ENCODE data around the gene ZNF366.

The ZNF366 gene

GRCh38 chr5:72478276-72478675 is 28.9 kb downstream of the ZNF366 start:
- H3K79me2 ChIP-seq (ENCODE audit: control insufficient read depth, insufficient read depth, low read length): no peaks in the 10 kb centered on the region

GRCh38 chr5:72477644-72478043 is 29.6 kb downstream of the ZNF366 start:
- Histone ChIP-seq H3K4me1 (ENCODE audit: control insufficient read depth, low read depth, low read length) (no peaks in the 10 kb centered on the region), H3K27ac (ENCODE audit: low read depth, low read length) (no peak overlapping the region), H3K9ac (ENCODE audit: low read length) (no peak overlapping the region), H2BK120ac (ENCODE audit: low read depth, low read length) (no peak overlapping the region), H3K27me3 (ENCODE audit: insufficient read depth, low read length, poor library complexity) (no peaks in the 10 kb centered on the region), H4K8ac (ENCODE audit: low read depth, low read length) (no peak overlapping the region), H3K56ac (ENCODE audit: low read length) (no peak overlapping the region), H2AK5ac (ENCODE audit: low read length) (no peak overlapping the region), H3K36me3 (ENCODE audit: control insufficient read depth, insufficient read depth, low read length) (no peaks in the 10 kb centered on the region), H2BK15ac (replicated peaks; ENCODE audit: low read depth) (no peak overlapping the region), H3K4ac (ENCODE audit: low read depth, low read length) (no peak overlapping the region), H3K79me1 (ENCODE audit: low read length) (no peaks in the 10 kb centered on the region), H3K18ac (ENCODE audit: low read length) (no peak overlapping the region), H3K4me3 (ENCODE audit: low read length) (no peak overlapping the region), H3K23ac (ENCODE audit: low read length) (no peak overlapping the region), H3K79me2 (ENCODE audit: control insufficient read depth, insufficient read depth, low read length) (no peaks in the 10 kb centered on the region), H3K4me2 (ENCODE audit: low read length) (no peak overlapping the region), H2BK5ac (ENCODE audit: low read length) (no peak overlapping the region), H4K5ac (ENCODE audit: low read length) (no peak overlapping the region)
- no CpG with 5 or more reads among the region's 4 CpGs for WGBS (ENCODE audit: extremely low coverage, insufficient coverage, low lambda C conversion rate)
- no peak for DNase-seq

More at GRCh38 chr5:72478276-72478675, 28.9 kb downstream of the ZNF366 start:
- no peak overlapping the region for H4K5ac ChIP-seq (ENCODE audit: low read length)
- no peak overlapping the region for H4K8ac ChIP-seq (ENCODE audit: low read depth, low read length)
- H3K27ac ChIP-seq (ENCODE audit: low read depth, low read length): no peak overlapping the region
- H3K9ac ChIP-seq (ENCODE audit: low read length): no peak overlapping the region
- H2BK15ac ChIP-seq (replicated peaks; ENCODE audit: low read depth): no peak overlapping the region
- H3K36me3 ChIP-seq (ENCODE audit: control insufficient read depth, insufficient read depth, low read length): no peaks in the 10 kb centered on the region
- H3K27me3 ChIP-seq (ENCODE audit: insufficient read depth, low read length, poor library complexity): no peaks in the 10 kb centered on the region
- no peak overlapping the region for H3K4ac ChIP-seq (ENCODE audit: low read depth, low read length)
- H3K4me1 ChIP-seq (ENCODE audit: control insufficient read depth, low read depth, low read length): no peaks in the 10 kb centered on the region
- DNase-seq: no peak
- no peak overlapping the region for H3K56ac ChIP-seq (ENCODE audit: low read length)
- H3K79me1 ChIP-seq (ENCODE audit: low read length): no peaks in the 10 kb centered on the region
- no peak overlapping the region for H2BK5ac ChIP-seq (ENCODE audit: low read length)
- no peak overlapping the region for H3K4me2 ChIP-seq (ENCODE audit: low read length)
- H2AK5ac ChIP-seq (ENCODE audit: low read length): no peak overlapping the region
- no peak overlapping the region for H2BK120ac ChIP-seq (ENCODE audit: low read depth, low read length)
- no peak overlapping the region for H3K4me3 ChIP-seq (ENCODE audit: low read length)
- H3K18ac ChIP-seq (ENCODE audit: low read length): no peak overlapping the region
- no peak overlapping the region for H3K23ac ChIP-seq (ENCODE audit: low read length)

GRCh38 chr5:72477176-72477575 is 30.0 kb downstream of the ZNF366 start:
- no peak overlapping the region for H2BK15ac ChIP-seq (replicated peaks; ENCODE audit: low read depth)
- H3K36me3 ChIP-seq (ENCODE audit: control insufficient read depth, insufficient read depth, low read length): no peaks in the 10 kb centered on the region
- no peak overlapping the region for H2BK5ac ChIP-seq (ENCODE audit: low read length)
- no peak overlapping the region for H3K56ac ChIP-seq (ENCODE audit: low read length)
- H3K4me3 ChIP-seq (ENCODE audit: low read length): no peak overlapping the region
- no peak overlapping the region for H3K23ac ChIP-seq (ENCODE audit: low read length)
- H3K79me2 ChIP-seq (ENCODE audit: control insufficient read depth, insufficient read depth, low read length): no peaks in the 10 kb centered on the region
- H3K9ac ChIP-seq (ENCODE audit: low read length): no peak overlapping the region
- no peak overlapping the region for H4K8ac ChIP-seq (ENCODE audit: low read depth, low read length)
- H3K4ac ChIP-seq (ENCODE audit: low read depth, low read length): no peak overlapping the region
- no peaks in the 10 kb centered on the region for H3K27me3 ChIP-seq (ENCODE audit: insufficient read depth, low read length, poor library complexity)
- no peak overlapping the region for H4K5ac ChIP-seq (ENCODE audit: low read length)
- no peak for DNase-seq
- WGBS (ENCODE audit: extremely low coverage, insufficient coverage, low lambda C conversion rate): no CpG with 5 or more reads among the region's 1 CpG
- no peak overlapping the region for H2AK5ac ChIP-seq (ENCODE audit: low read length)
- no peak overlapping the region for H3K27ac ChIP-seq (ENCODE audit: low read depth, low read length)
- no peaks in the 10 kb centered on the region for H3K4me1 ChIP-seq (ENCODE audit: control insufficient read depth, low read depth, low read length)
- H3K79me1 ChIP-seq (ENCODE audit: low read length): no peaks in the 10 kb centered on the region
- H3K18ac ChIP-seq (ENCODE audit: low read length): no peak overlapping the region
- H3K4me2 ChIP-seq (ENCODE audit: low read length): no peak overlapping the region
- no peak overlapping the region for H2BK120ac ChIP-seq (ENCODE audit: low read depth, low read length)

GRCh38 chr5:72476721-72477120 is 30.5 kb downstream of the ZNF366 start:
- Histone ChIP-seq H3K9ac (ENCODE audit: low read length) (no peak overlapping the region), H3K18ac (ENCODE audit: low read length) (no peak overlapping the region)
- WGBS (ENCODE audit: extremely low coverage, insufficient coverage, low lambda C conversion rate): no CpG with 5 or more reads among the region's 3 CpGs

GRCh38 chr5:72476275-72476674 is 30.9 kb downstream of the ZNF366 start:
- H4K5ac ChIP-seq (ENCODE audit: low read length): no peak overlapping the region
- H4K8ac ChIP-seq (ENCODE audit: low read depth, low read length): no peak overlapping the region
- no peak overlapping the region for H3K9ac ChIP-seq (ENCODE audit: low read length)
- no peak overlapping the region for H3K56ac ChIP-seq (ENCODE audit: low read length)
- H3K4me3 ChIP-seq (ENCODE audit: low read length): no peak overlapping the region
- no peak overlapping the region for H2AK5ac ChIP-seq (ENCODE audit: low read length)
- no peaks in the 10 kb centered on the region for H3K79me1 ChIP-seq (ENCODE audit: low read length)
- DNase-seq: no peak
- no peak overlapping the region for H3K4me2 ChIP-seq (ENCODE audit: low read length)
- H2BK15ac ChIP-seq (replicated peaks; ENCODE audit: low read depth): no peak overlapping the region
- no peaks in the 10 kb centered on the region for H3K27me3 ChIP-seq (ENCODE audit: insufficient read depth, low read length, poor library complexity)
- no peak overlapping the region for H3K18ac ChIP-seq (ENCODE audit: low read length)
- no peak overlapping the region for H3K27ac ChIP-seq (ENCODE audit: low read depth, low read length)
- H3K79me2 ChIP-seq (ENCODE audit: control insufficient read depth, insufficient read depth, low read length): no peaks in the 10 kb centered on the region
- WGBS (ENCODE audit: extremely low coverage, insufficient coverage, low lambda C conversion rate): no CpG with 5 or more reads among the region's 2 CpGs
- no peak overlapping the region for H2BK120ac ChIP-seq (ENCODE audit: low read depth, low read length)
- H3K23ac ChIP-seq (ENCODE audit: low read length): no peak overlapping the region
- no peaks in the 10 kb centered on the region for H3K4me1 ChIP-seq (ENCODE audit: control insufficient read depth, low read depth, low read length)
- no peaks in the 10 kb centered on the region for H3K36me3 ChIP-seq (ENCODE audit: control insufficient read depth, insufficient read depth, low read length)
- H3K4ac ChIP-seq (ENCODE audit: low read depth, low read length): no peak overlapping the region
- no peak overlapping the region for H2BK5ac ChIP-seq (ENCODE audit: low read length)

More at GRCh38 chr5:72476721-72477120, 30.5 kb downstream of the ZNF366 start:
- no peak overlapping the region for H3K4ac ChIP-seq (ENCODE audit: low read depth, low read length)
- H3K4me2 ChIP-seq (ENCODE audit: low read length): no peak overlapping the region
- no peak overlapping the region for H4K8ac ChIP-seq (ENCODE audit: low read depth, low read length)
- no peak overlapping the region for H2BK120ac ChIP-seq (ENCODE audit: low read depth, low read length)
- no peaks in the 10 kb centered on the region for H3K79me2 ChIP-seq (ENCODE audit: control insufficient read depth, insufficient read depth, low read length)
- no peak overlapping the region for H2AK5ac ChIP-seq (ENCODE audit: low read length)
- H3K79me1 ChIP-seq (ENCODE audit: low read length): no peaks in the 10 kb centered on the region
- H3K23ac ChIP-seq (ENCODE audit: low read length): no peak overlapping the region
- no peak overlapping the region for H3K56ac ChIP-seq (ENCODE audit: low read length)
- no peaks in the 10 kb centered on the region for H3K27me3 ChIP-seq (ENCODE audit: insufficient read depth, low read length, poor library complexity)
- no peaks in the 10 kb centered on the region for H3K4me1 ChIP-seq (ENCODE audit: control insufficient read depth, low read depth, low read length)
- no peak overlapping the region for H2BK5ac ChIP-seq (ENCODE audit: low read length)
- DNase-seq: no peak
- H3K27ac ChIP-seq (ENCODE audit: low read depth, low read length): no peak overlapping the region
- no peak overlapping the region for H2BK15ac ChIP-seq (replicated peaks; ENCODE audit: low read depth)
- no peaks in the 10 kb centered on the region for H3K36me3 ChIP-seq (ENCODE audit: control insufficient read depth, insufficient read depth, low read length)
- H4K5ac ChIP-seq (ENCODE audit: low read length): no peak overlapping the region
- no peak overlapping the region for H3K4me3 ChIP-seq (ENCODE audit: low read length)

GRCh38 chr5:72474516-72474915 is 32.7 kb downstream of the ZNF366 start:
- H3K4me3 ChIP-seq (ENCODE audit: low read length): no peak overlapping the region
- no peak overlapping the region for H4K5ac ChIP-seq (ENCODE audit: low read length)

More at GRCh38 chr5:72474516-72474915, 32.7 kb downstream of the ZNF366 start:
- H4K8ac ChIP-seq (ENCODE audit: low read depth, low read length): no peak overlapping the region
- H2BK5ac ChIP-seq (ENCODE audit: low read length): no peak overlapping the region
- H3K18ac ChIP-seq (ENCODE audit: low read length): no peak overlapping the region
- no peak overlapping the region for H3K27ac ChIP-seq (ENCODE audit: low read depth, low read length)
- H3K36me3 ChIP-seq (ENCODE audit: control insufficient read depth, insufficient read depth, low read length): no peaks in the 10 kb centered on the region
- H3K4me1 ChIP-seq (ENCODE audit: control insufficient read depth, low read depth, low read length): no peaks in the 10 kb centered on the region
- no peak for DNase-seq
- no peaks in the 10 kb centered on the region for H3K79me1 ChIP-seq (ENCODE audit: low read length)
- no peak overlapping the region for H3K4me2 ChIP-seq (ENCODE audit: low read length)
- H3K56ac ChIP-seq (ENCODE audit: low read length): no peak overlapping the region
- no peak overlapping the region for H2BK15ac ChIP-seq (replicated peaks; ENCODE audit: low read depth)
- no peak overlapping the region for H2AK5ac ChIP-seq (ENCODE audit: low read length)
- no peak overlapping the region for H3K23ac ChIP-seq (ENCODE audit: low read length)
- H3K4ac ChIP-seq (ENCODE audit: low read depth, low read length): no peak overlapping the region
- no peaks in the 10 kb centered on the region for H3K27me3 ChIP-seq (ENCODE audit: insufficient read depth, low read length, poor library complexity)
- H3K79me2 ChIP-seq (ENCODE audit: control insufficient read depth, insufficient read depth, low read length): no peaks in the 10 kb centered on the region
- H3K9ac ChIP-seq (ENCODE audit: low read length): no peak overlapping the region
- no peak overlapping the region for H2BK120ac ChIP-seq (ENCODE audit: low read depth, low read length)
